ENCODE measurements around the gene CRYBA2.
A peak's percentile ranks its signal among the peaks of the same experiment; 100 is the strongest.

DNA sequence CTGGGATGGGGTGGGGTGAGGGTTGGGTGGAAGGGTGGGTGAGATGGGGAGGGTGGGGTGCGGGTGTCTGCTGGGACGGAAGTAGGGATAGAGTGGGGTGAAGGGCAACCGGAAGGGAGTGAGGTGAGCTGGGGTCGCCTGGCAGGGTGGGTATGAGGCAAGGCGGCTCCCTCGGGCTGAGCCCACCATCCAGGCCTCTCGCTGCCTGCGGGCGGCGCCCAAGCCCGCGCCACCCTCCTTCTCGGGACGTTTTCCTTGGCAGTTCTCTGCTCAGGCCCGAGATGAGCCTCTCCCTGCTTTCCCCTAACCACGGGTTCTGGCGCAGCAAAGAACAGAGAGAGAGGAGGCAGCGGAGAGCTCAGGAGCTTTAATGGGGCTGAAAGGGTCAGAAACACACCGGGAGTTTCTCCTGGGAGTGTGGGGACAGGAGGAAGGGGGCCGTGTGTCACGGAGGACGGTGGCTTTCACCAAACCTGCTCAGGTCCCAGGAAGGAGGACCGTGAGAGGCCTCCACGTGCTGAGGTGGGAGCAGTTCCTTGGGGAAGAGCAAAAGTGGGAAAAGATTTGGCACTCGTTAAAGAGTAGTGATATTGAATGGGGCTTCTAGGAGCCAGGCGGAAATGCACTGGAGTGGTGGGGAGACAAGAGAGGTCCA lies 12.4 kb downstream of the CRYBA2 start:
- TF ChIP-seq EZH2 (IDR thresholded peaks at IDR 0.05; ENCODE audit: insufficient read depth, poor library complexity, severe bottlenecking) = no peak
- TF ChIP-seq EZH2phosphoT487 (IDR thresholded peaks at IDR 0.05; ENCODE audit: insufficient read depth, low read depth) = 0 out of 2 replicates have a peak, but pooled peaks have one; percentile 90
